H9 (cell line): Measurements from ENCODE around the gene ZBTB44. TPM values are rescaled to one million over a fixed set of nuclear protein-coding genes. Genes with fewer than 3 reads are reported as not detected.

Experiments
- DNase-seq: peaks from one replicate; pipeline ENCODE4 v3.0.0-alpha.2; 2017
- H2AFZ ChIP-seq: one replicate; pipeline ENCODE4 v1.6.1; 2013; ENCODE audit warnings: mild to moderate bottlenecking, low read length, control low read depth, moderate library complexity
- H2AK5ac ChIP-seq: 2 replicates; pipeline ENCODE4 v1.6.1; 2013; ENCODE audit warnings: low read length, control low read depth, mixed read lengths; ENCODE audit not compliant: insufficient read length
- H2BK120ac ChIP-seq: one replicate; pipeline ENCODE4 v1.6.1; 2013; ENCODE audit warnings: low read depth, mild to moderate bottlenecking, low read length, control low read depth, inconsistent platforms; ENCODE audit not compliant: poor library complexity, severe bottlenecking
- H2BK12ac ChIP-seq: 2 replicates; pipeline ENCODE4 v1.6.1; 2013; ENCODE audit warnings: low read length, control low read depth, mixed read lengths, low read depth; ENCODE audit not compliant: insufficient read length
- H2BK15ac ChIP-seq: 2 replicates; pipeline ENCODE4 v1.6.1; 2013; ENCODE audit warnings: low read depth, low read length, control low read depth
- H2BK20ac ChIP-seq: one replicate; pipeline ENCODE4 v1.6.1; 2013; ENCODE audit warnings: low read depth, mild to moderate bottlenecking, low read length, control low read depth, inconsistent platforms; ENCODE audit not compliant: poor library complexity, severe bottlenecking
- H2BK5ac ChIP-seq: 2 replicates; pipeline ENCODE4 v1.6.1; 2013; ENCODE audit warnings: low read length, control low read depth, mixed read lengths; ENCODE audit not compliant: insufficient read length
- H3K14ac ChIP-seq: 2 replicates; pipeline ENCODE4 v1.6.1; 2013; ENCODE audit warnings: low read length, control low read depth; ENCODE audit not compliant: insufficient read depth
- H3K18ac ChIP-seq: 2 replicates; pipeline ENCODE4 v1.6.1; 2013; ENCODE audit warnings: low read depth, mild to moderate bottlenecking, mixed read lengths, low read length, control low read depth; ENCODE audit not compliant: insufficient read length
- H3K23ac ChIP-seq: 2 replicates; pipeline ENCODE4 v1.6.1; 2013; ENCODE audit warnings: low read length, control low read depth, mixed read lengths, low read depth; ENCODE audit not compliant: insufficient read length
- H3K23me2 ChIP-seq: 2 replicates; pipeline ENCODE4 v1.6.1; 2013; ENCODE audit warnings: low read depth, mild to moderate bottlenecking, mixed read lengths, low read length, control low read depth; ENCODE audit not compliant: insufficient read length, poor library complexity, severe bottlenecking
- H3K27ac ChIP-seq: 2 replicates; pipeline ENCODE4 v1.5.1; 2013; ENCODE audit warnings: low read length, control low read depth, mixed read lengths, low read depth; ENCODE audit not compliant: insufficient read length
- H3K27me3 ChIP-seq: 2 replicates; pipeline ENCODE4 v1.6.1; 2013; ENCODE audit warnings: low read length, control low read depth, inconsistent platforms; ENCODE audit not compliant: insufficient read depth
- H3K4ac ChIP-seq: 2 replicates; pipeline ENCODE4 v1.6.1; 2013; ENCODE audit warnings: low read depth, mild to moderate bottlenecking, control low read depth, inconsistent platforms, low read length, moderate library complexity
- H3K4me1 ChIP-seq: 2 replicates; pipeline ENCODE4 v1.6.1; 2013; ENCODE audit warnings: low read length, control low read depth, inconsistent platforms; ENCODE audit not compliant: insufficient read depth
- H3K4me2 ChIP-seq: 2 replicates; pipeline ENCODE4 v1.6.1; 2013; ENCODE audit warnings: low read length, control low read depth, mixed read lengths; ENCODE audit not compliant: insufficient read length, insufficient read depth
- H3K56ac ChIP-seq: 2 replicates; pipeline ENCODE4 v1.6.1; 2013; ENCODE audit warnings: low read depth, mild to moderate bottlenecking, mixed read lengths, low read length, control low read depth; ENCODE audit not compliant: insufficient read length
- H3K79me1 ChIP-seq: 2 replicates; pipeline ENCODE4 v1.6.1; 2013; ENCODE audit warnings: low read depth, mild to moderate bottlenecking, moderate library complexity, low read length, control low read depth, inconsistent platforms; ENCODE audit not compliant: insufficient read depth, poor library complexity, severe bottlenecking
- H3K79me2 ChIP-seq: 2 replicates; pipeline ENCODE4 v1.6.1; 2013; ENCODE audit warnings: low read length, control low read depth, inconsistent platforms; ENCODE audit not compliant: insufficient read depth
- H3K9ac ChIP-seq: 2 replicates; pipeline ENCODE4 v1.6.1; 2013; ENCODE audit warnings: low read length, control low read depth, mixed read lengths; ENCODE audit not compliant: insufficient read length; ENCODE audit errors: extremely low read depth
- H3K9me3 ChIP-seq: one replicate; pipeline ENCODE4 v1.6.1; 2013; ENCODE audit warnings: low read depth, low read length, inconsistent platforms; ENCODE audit not compliant: control insufficient read depth
- H3T11ph ChIP-seq: one replicate; pipeline ENCODE4 v1.6.1; 2013; ENCODE audit warnings: mild to moderate bottlenecking, low read length, control low read depth, inconsistent platforms
- H4K20me1 ChIP-seq: one replicate; pipeline ENCODE4 v1.6.1; 2013; ENCODE audit not compliant: control insufficient read depth, insufficient read length, insufficient read depth
- H4K5ac ChIP-seq: 2 replicates; pipeline ENCODE4 v1.6.1; 2013; ENCODE audit warnings: low read depth, mild to moderate bottlenecking, mixed read lengths, low read length, control low read depth; ENCODE audit not compliant: insufficient read length
- H4K8ac ChIP-seq: replicated peaks from 2 replicates; pipeline ENCODE4 v1.6.1; 2013; ENCODE audit warnings: low read length, control low read depth, mixed read lengths, low read depth; ENCODE audit not compliant: insufficient read length
- H4K91ac ChIP-seq: 2 replicates; pipeline ENCODE4 v1.6.1; 2013; ENCODE audit warnings: low read depth, mild to moderate bottlenecking, moderate library complexity, mixed read lengths, low read length, control low read depth; ENCODE audit not compliant: insufficient read length
- H3K27ac Mint-ChIP-seq, 3 experiments: 2 replicates in 2 of 3; 3 replicates in 1 of 3; pipeline ENCODE4 v1.8.0; 2020 to 2021; ENCODE audit warnings: mixed read lengths in 3 of 3, mild to moderate bottlenecking in 1 of 3, moderate library complexity in 1 of 3
- H3K27me3 Mint-ChIP-seq: 2 replicates; pipeline ENCODE4 v1.8.0; 2021; ENCODE audit warnings: low read depth, mild to moderate bottlenecking, moderate library complexity, mixed read lengths
- H3K36me3 Mint-ChIP-seq, 3 experiments: 2 replicates in 2 of 3; 3 replicates in 1 of 3; pipeline ENCODE4 v1.8.0; 2020 to 2021; ENCODE audit warnings: low read depth in 3 of 3, mixed read lengths in 3 of 3; ENCODE audit not compliant: insufficient read depth in 1 of 3
- H3K4me1 Mint-ChIP-seq, 2 experiments: 2 replicates each; pipeline ENCODE4 v1.8.0; 2020; ENCODE audit warnings: mixed read lengths in 2 of 2
- H3K4me3 Mint-ChIP-seq, 2 experiments: 2 replicates in 1 of 2; 3 replicates in 1 of 2; pipeline ENCODE4 v1.8.0; 2020 to 2021; ENCODE audit warnings: mild to moderate bottlenecking in 2 of 2, mixed read lengths in 2 of 2, moderate library complexity in 1 of 2
- H3K9me3 Mint-ChIP-seq, 2 experiments: 2 replicates in 1 of 2; 3 replicates in 1 of 2; pipeline ENCODE4 v1.8.0; 2020; ENCODE audit warnings: mild to moderate bottlenecking in 2 of 2, mixed read lengths in 2 of 2, moderate library complexity in 1 of 2
- CTCF ChIP-seq: fragments of 200-600 bp; sonication (generic); conservative IDR thresholded peaks from 3 replicates; pipeline ENCODE4 v1.8.0; 2021; ENCODE audit warnings: antibody characterized with exemption, mild to moderate bottlenecking
- WGBS: extraction: QIAGEN DNeasy Blood & Tissue Kit; methylation state at CpG from one replicate; pipeline ENCODE4 v1.1.7; 2013; ENCODE audit warnings: missing lambda C conversion rate, low lambda C conversion rate, mixed read lengths; ENCODE audit not compliant: insufficient read length; ENCODE audit errors: extremely low coverage; 5-methylcytosine and 5-hydroxymethylcytosine counted together
- total RNA-seq: library from RNA; stranded (reverse); gene quantifications from 2 replicates; pipeline ENCODE4 v1.2.1, GENCODE V29; 2021

Gene ZBTB44
- total RNA-seq, 1 experiment from 2014 or later, result 67.7 TPM

DNA sequence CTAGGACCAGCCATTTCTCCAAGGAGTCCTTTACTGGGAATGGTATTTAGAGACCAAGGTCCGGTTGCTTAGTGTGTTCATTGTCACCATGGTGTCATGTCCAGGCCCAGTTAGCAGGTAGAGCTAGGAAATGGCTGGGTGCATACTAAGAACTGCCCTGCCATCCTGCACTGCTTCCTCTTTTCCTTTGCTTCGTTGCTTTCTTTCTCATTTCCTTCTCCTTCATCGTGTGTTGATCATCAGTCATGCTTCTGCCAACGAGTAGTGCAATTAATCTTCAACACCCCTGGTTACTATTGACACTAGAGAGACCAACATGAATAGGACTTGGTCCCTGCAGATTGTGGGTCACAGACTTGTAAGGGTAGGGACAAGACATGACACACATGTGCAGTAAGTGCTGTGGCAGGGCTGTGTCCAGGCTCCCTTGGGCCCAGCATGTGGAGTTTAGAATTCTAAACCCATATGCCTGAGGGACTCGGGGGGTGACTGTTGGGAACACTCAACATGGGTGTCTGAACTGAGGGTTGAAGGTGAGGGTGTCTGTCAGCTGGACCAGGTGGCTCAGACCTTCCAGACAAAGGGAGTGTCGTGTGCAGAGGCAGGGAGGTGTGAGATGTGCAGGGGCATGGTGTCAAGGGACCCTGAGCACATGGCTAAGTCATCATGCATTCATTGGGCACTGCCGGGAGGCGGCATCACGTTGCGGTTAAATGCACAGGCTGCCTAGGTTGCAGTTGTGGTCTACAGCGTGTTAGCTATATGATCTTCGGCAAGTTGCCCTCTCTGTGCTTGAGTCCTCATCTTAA is 112.5 kb downstream of the ZBTB44 start:
- Histone ChIP-seq H3K4me1 (no peaks in the 10 kb centered on the region), H3K23ac (no peak overlapping the region), H2BK120ac (no peak overlapping the region), H3K18ac (no peak overlapping the region), H3K79me2 (no peaks in the 10 kb centered on the region), H3K79me1 (no peaks in the 10 kb centered on the region), H4K5ac (no peak overlapping the region), H3K23me2 (no peaks in the 10 kb centered on the region), H2BK12ac (no peak overlapping the region), H4K8ac (no peak overlapping the region), H2BK20ac (no peak overlapping the region), H3K27me3 (no peaks in the 10 kb centered on the region), H3K9ac (no peak overlapping the region), H3K27ac (no peak overlapping the region), H4K20me1 (no peaks in the 10 kb centered on the region), H3K14ac (no peak overlapping the region), H3K4ac (no peak overlapping the region), H3T11ph (no peak overlapping the region), H2BK5ac (no peak overlapping the region), H2AFZ (no peak overlapping the region), H2BK15ac (no peak overlapping the region), H3K56ac (no peak overlapping the region), H2AK5ac (no peak overlapping the region), H3K4me2 (no peak overlapping the region), H4K91ac (no peak overlapping the region), H3K9me3 (no peaks in the 10 kb centered on the region)
- TF ChIP-seq CTCF, result no peak
- Mint-ChIP-seq H3K36me3 (peaks cover 12 to 21% (median 16%) of the 10 kb centered on the region in 3 experiments), H3K4me3 (no peak overlapping the region), H3K27me3 (no peaks in the 10 kb centered on the region; the same call in 1 of the 2 replicates), H3K27ac (no peak overlapping the region; a peak in 1 of 7 replicates), H3K9me3 (peaks cover 0 to 4% of the 10 kb centered on the region in 2 experiments; a peak in 1 of 5 replicates), H3K4me1 (no peaks in the 10 kb centered on the region)
- WGBS, result no CpG with 5 or more reads among the region's 12 CpGs
- DNase-seq, result no peak
